PC-9 (cell line): ENCODE measurements around the gene SERPINB8. TPM values are rescaled to one million over a fixed set of nuclear protein-coding genes. Genes with fewer than 3 reads are reported as not detected.

Experiments used
- BruUV-seq: library from RNA; stranded (reverse); fragments of 400-500 nt; replicated peaks from 2 replicates; lab custom pipeline; 2021; lab: Mats Ljungman, UMichigan
- CTCF ChIA-PET: fragments of 300-600 bp; sonication (Branson Sonifier 250); formaldehyde crosslinking; loops from one replicate; lab custom pipeline; 2022; ENCODE audit warnings: antibody characterized with exemption; lab: Charles Lee
- POLR2A ChIA-PET: fragments of 300-600 bp; sonication (Branson Sonifier 250); formaldehyde crosslinking; loops from one replicate; lab custom pipeline; 2022; ENCODE audit warnings: antibody characterized with exemption; ENCODE audit not compliant: unreplicated experiment; lab: Charles Lee
- DNase-seq, 2 experiments: peaks; one replicate each; pipeline versions ENCODE4 v3.0.0 to v3.0.0-alpha.2; 2015 to 2022; ENCODE audit warnings: mixed read lengths in 1 of 2
- H2AFZ ChIP-seq: fragments of 200-600 bp; sonication (generic); 2 replicates; pipeline ENCODE4 v1.8.1; 2017; ENCODE audit warnings: antibody characterized with exemption
- H3F3A ChIP-seq: fragments of 200-600 bp; sonication (generic); 2 replicates; pipeline ENCODE4 v1.8.1; 2017; ENCODE audit warnings: antibody characterized with exemption, mild to moderate bottlenecking, low read depth; ENCODE audit not compliant: insufficient read depth
- H3K27ac ChIP-seq: fragments of 200-600 bp; sonication (generic); 2 replicates; pipeline ENCODE4 v1.6.1; 2016; ENCODE audit warnings: mixed run types
- H3K27me3 ChIP-seq: fragments of 200-600 bp; sonication (generic); 2 replicates; pipeline ENCODE4 v1.6.1; 2016; ENCODE audit warnings: low read depth, mixed run types; ENCODE audit not compliant: insufficient read depth
- H3K36me3 ChIP-seq: fragments of 200-600 bp; sonication (generic); 2 replicates; pipeline ENCODE4 v1.6.1; 2016; ENCODE audit warnings: low read depth, mixed run types
- H3K4me1 ChIP-seq: fragments of 200-600 bp; sonication (generic); replicated peaks from 2 replicates; pipeline ENCODE4 v1.6.1; 2016; ENCODE audit warnings: mixed run types; ENCODE audit not compliant: insufficient read depth
- H3K4me2 ChIP-seq: fragments of 200-600 bp; sonication (generic); 2 replicates; pipeline ENCODE4 v1.6.1; 2017; ENCODE audit warnings: mixed run types
- H3K4me3 ChIP-seq: fragments of 200-600 bp; sonication (generic); 2 replicates; pipeline ENCODE4 v1.6.1; 2016; ENCODE audit warnings: mixed run types
- H3K79me2 ChIP-seq: fragments of 200-600 bp; sonication (generic); 2 replicates; pipeline ENCODE4 v1.6.1; 2017; ENCODE audit warnings: low read depth, mixed run types
- H3K9me2 ChIP-seq: fragments of 200-600 bp; sonication (generic); 2 replicates; pipeline ENCODE4 v1.8.1; 2017; ENCODE audit warnings: mild to moderate bottlenecking; ENCODE audit not compliant: insufficient read depth
- H3K9me3 ChIP-seq: fragments of 200-600 bp; sonication (generic); 2 replicates; pipeline ENCODE4 v1.8.1; 2016; ENCODE audit warnings: low read depth; ENCODE audit not compliant: insufficient read depth
- H4K20me1 ChIP-seq: fragments of 200-600 bp; sonication (generic); 2 replicates; pipeline ENCODE4 v1.8.1; 2017; ENCODE audit not compliant: insufficient read depth
- CTCF ChIP-seq: fragments of 200-600 bp; sonication (generic); conservative IDR thresholded peaks from 2 replicates; pipeline ENCODE4 v1.6.1; 2017; ENCODE audit warnings: mixed run types, antibody characterized with exemption, mild to moderate bottlenecking, moderate library complexity
- EZH2 ChIP-seq: fragments of 200-600 bp; sonication (generic); IDR thresholded peaks from 2 replicates; pipeline ENCODE4 v1.8.0; 2017; ENCODE audit warnings: antibody characterized with exemption, low read depth
- intact Hi-C: fragments of 100-400 bp; cut with micrococcal nuclease; formaldehyde crosslinking; loops from one replicate; pipeline ENCODE4 v1.10.0; 2022; ENCODE audit not compliant: unreplicated experiment
- total RNA-seq: library from RNA; stranded (reverse); gene quantifications from 2 replicates; pipeline ENCODE4 v1.2.3, GENCODE V29; 2021

The SERPINB8 gene
- total RNA-seq, 1 experiment from 2014 or later = 7.2 TPM

- no peak for DNase-seq
- Histone ChIP-seq H4K20me1 (no peaks in the 10 kb centered on the region; the same call in 1 of the 2 replicates), H3K9me3 (no peaks in the 10 kb centered on the region), H3K4me1 (no peaks in the 10 kb centered on the region), H3K9me2 (no peaks in the 10 kb centered on the region), H3K4me3 (no peak overlapping the region), H3K4me2 (no peak overlapping the region), H3K79me2 (peaks cover 10% of the 10 kb centered on the region; the same call in 1 of the 2 replicates), H3K36me3 (peaks cover 6% of the 10 kb centered on the region; the same call in 1 of the 2 replicates), H3K27me3 (no peaks in the 10 kb centered on the region), H3F3A (no peaks in the 10 kb centered on the region), H2AFZ (no peak overlapping the region), H3K27ac (no peak overlapping the region)
- intact Hi-C loops = no loop called here
- ChIA-PET CTCF (no interaction called here), POLR2A (no interaction called here)
- TF ChIP-seq CTCF (no peak), EZH2 (no peak)
- no TSS peak for BruUV-seq
These were observed 10.1 kb downstream of the SERPINB8 start for GRCh38 chr18:63980027-63980426.

- ChIA-PET CTCF (no interaction called here), POLR2A (no interaction called here)
- no TSS peak for BruUV-seq
These were observed 11.1 kb downstream of the SERPINB8 start for GRCh38 chr18:63980896-63981460.

GRCh38 chr18:63981719-63982118 is 11.8 kb downstream of the SERPINB8 start:
- no peak overlapping the region for H3K4me2 ChIP-seq
- no peaks in the 10 kb centered on the region for H3K27me3 ChIP-seq
- DNase-seq = no peak
- peaks cover 4% of the 10 kb centered on the region; the same call in 1 of the 2 replicates for H3K79me2 ChIP-seq
- H3K36me3 ChIP-seq = peaks cover 6% of the 10 kb centered on the region; the same call in 1 of the 2 replicates
- no peak overlapping the region for H3K27ac ChIP-seq
- no peaks in the 10 kb centered on the region for H3K9me2 ChIP-seq
- H2AFZ ChIP-seq = no peak overlapping the region
- TF ChIP-seq EZH2 (no peak), CTCF (no peak)
- BruUV-seq = no TSS peak
- no peaks in the 10 kb centered on the region for H3K4me1 ChIP-seq
- no peaks in the 10 kb centered on the region; the same call in 1 of the 2 replicates for H4K20me1 ChIP-seq
- H3K4me3 ChIP-seq = no peak overlapping the region
- ChIA-PET POLR2A (no interaction called here), CTCF (no interaction called here)
- no peaks in the 10 kb centered on the region for H3K9me3 ChIP-seq
- intact Hi-C loops = no loop called here
- H3F3A ChIP-seq = no peaks in the 10 kb centered on the region

More at GRCh38 chr18:63980896-63981460, 11.1 kb downstream of the SERPINB8 start:
- intact Hi-C loops = no loop called here
- Histone ChIP-seq H3K9me2 (no peaks in the 10 kb centered on the region), H4K20me1 (no peaks in the 10 kb centered on the region; the same call in 1 of the 2 replicates), H3K4me3 (no peak overlapping the region), H3K79me2 (peaks cover 5% of the 10 kb centered on the region; the same call in 1 of the 2 replicates), H3F3A (no peaks in the 10 kb centered on the region), H3K4me2 (no peak overlapping the region), H3K27ac (no peak overlapping the region), H3K36me3 (peaks cover 6% of the 10 kb centered on the region; the same call in 1 of the 2 replicates), H3K27me3 (no peaks in the 10 kb centered on the region), H3K9me3 (no peaks in the 10 kb centered on the region), H3K4me1 (no peaks in the 10 kb centered on the region), H2AFZ (no peak overlapping the region)
- no peak for DNase-seq
- TF ChIP-seq EZH2 = no peak
- TF ChIP-seq CTCF = no peak
